ENCODE results near the gene ZNF503.

The ZNF503 gene, protein sequence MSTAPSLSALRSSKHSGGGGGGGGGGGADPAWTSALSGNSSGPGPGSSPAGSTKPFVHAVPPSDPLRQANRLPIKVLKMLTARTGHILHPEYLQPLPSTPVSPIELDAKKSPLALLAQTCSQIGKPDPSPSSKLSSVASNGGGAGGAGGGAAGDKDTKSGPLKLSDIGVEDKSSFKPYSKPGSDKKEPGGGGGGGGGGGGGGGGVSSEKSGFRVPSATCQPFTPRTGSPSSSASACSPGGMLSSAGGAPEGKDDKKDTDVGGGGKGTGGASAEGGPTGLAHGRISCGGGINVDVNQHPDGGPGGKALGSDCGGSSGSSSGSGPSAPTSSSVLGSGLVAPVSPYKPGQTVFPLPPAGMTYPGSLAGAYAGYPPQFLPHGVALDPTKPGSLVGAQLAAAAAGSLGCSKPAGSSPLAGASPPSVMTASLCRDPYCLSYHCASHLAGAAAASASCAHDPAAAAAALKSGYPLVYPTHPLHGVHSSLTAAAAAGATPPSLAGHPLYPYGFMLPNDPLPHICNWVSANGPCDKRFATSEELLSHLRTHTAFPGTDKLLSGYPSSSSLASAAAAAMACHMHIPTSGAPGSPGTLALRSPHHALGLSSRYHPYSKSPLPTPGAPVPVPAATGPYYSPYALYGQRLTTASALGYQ

DNA sequence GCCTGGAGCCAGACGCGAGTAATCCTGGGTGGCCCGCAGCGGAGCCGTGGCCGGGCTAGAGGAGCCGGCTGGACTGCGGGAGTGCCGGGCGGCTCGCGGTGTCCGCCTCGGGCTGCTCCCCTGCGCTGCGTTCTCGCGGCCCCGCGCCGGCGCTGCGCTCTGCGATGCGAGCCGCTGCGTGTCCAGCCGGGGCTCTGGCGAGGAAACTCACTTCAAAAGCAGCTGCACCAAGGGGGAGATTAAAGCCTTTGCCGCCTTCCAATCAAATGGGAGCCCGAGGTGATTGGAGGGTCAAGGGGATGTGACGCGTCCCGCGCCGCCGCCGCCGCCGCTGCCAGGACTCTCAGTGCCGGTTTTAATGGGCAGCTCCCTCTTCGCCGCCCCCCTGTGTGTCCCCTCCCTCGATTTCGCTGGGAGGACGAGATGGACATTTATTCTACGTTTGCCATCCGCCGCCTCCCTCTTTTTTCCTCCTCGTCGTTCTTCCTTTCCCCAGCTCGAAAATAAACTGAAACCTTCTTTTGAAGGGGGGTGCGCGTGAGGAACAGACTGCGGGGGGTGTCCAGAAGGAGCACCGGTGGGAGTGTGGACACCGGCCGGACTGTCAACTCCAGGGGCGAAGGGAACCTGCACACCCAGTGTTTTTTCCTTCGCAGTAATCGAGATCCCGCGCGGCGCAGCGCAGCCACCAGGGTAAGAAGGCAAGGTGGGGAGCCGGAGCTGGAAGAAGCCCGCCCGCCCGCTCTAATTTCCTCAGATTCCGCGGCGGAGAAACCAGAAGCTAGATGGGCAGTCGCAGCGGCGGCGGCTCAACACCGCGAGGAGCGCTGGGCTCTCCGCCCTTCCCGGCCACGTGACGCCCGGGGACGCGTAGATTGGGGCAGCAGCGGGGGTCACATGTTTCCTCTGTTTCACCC, at the start of gene ZNF503:
TSS of gene ZNF503 (minus strand) at position 196 of the 917 bp plus-strand sequence. CDS start 345 bp downstream, outside the sequence.
- DNase-seq (ENCODE audit: low spot score) = peak; percentile 94

- no peak for DNase-seq (ENCODE audit: low spot score)
Measured at GRCh38 chr10:75450644-75451640, 49.4 kb upstream of the ZNF503 start.

- DNase-seq (ENCODE audit: low spot score) = no peak
Measured at GRCh38 chr10:75450075-75450445, 48.5 kb upstream of the ZNF503 start.

DNA sequence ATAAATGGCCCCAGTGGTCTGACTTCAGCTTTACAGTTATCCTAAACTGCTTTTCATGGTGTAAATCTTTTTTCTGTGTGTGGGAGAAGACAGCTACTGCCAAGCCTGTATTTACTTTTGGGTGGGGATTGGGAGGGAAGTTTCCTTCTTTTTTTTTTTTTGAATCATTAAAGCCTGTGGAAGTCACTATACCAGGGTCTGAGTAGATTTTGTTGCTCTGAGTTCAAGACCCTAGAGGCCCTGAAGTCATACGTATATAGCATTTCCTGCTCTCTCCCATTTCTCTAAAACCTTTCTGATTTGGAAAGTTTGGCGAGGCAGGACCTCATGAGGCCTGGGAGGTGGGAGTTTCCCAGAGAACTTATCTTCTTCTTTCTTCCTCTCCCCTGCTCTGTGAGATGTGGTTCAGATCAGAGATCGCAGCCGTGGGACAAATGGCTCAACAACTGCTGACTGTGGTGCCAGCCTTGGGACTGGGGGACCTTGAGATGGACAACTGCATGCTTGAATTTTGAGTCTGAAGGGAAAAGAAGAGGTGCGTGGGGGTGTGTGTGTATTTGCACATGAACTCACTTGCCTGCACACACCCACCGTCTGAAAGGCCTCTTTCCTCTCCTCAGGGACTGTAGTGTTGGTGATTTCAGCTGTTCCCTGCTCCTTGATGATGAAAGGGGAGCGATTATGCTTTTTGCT, 48.0 kb upstream of the ZNF503 start:
- DNase-seq (ENCODE audit: low spot score) = no peak

DNA sequence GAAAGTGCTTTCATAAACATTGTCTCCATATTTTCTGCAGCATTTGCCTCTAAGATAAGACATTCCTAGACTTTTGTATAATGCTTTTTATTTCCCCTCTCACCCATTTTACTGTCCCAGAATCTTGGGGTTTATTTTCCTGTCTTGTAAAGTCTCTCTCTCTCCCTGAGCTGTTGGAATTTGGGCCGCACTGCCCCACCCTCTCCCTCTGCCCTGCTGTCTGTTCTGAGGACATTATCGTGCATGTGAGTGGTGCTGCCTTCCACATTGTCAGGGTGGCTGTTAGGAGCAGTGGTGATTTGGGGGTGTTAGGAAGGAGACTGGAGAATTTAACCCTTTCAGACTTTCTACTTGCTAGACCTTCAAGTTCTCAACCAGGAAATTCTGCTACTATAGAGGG, 46.6 kb upstream of the ZNF503 start:
- DNase-seq (ENCODE audit: low spot score) = no peak

DNA sequence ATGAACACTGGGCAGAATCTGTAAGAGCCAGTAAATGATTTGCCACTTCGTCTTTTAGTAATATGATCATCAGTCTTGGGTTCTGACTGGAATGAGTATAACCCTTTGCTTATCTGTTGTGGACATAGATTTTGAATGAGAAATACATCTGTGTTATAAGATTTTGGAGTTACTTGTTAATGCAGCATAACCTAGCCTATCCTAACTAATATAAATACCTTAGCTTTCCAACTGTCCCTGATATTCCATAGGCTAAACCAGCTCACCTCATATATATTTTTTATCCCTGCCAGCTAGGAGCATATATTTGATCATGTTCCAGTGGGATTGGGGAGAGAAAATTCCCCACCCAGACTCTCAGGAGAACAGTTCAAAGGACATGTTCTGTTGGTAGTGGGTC, 44.9 kb upstream of the ZNF503 start:
- no peak for DNase-seq (ENCODE audit: low spot score)

DNA sequence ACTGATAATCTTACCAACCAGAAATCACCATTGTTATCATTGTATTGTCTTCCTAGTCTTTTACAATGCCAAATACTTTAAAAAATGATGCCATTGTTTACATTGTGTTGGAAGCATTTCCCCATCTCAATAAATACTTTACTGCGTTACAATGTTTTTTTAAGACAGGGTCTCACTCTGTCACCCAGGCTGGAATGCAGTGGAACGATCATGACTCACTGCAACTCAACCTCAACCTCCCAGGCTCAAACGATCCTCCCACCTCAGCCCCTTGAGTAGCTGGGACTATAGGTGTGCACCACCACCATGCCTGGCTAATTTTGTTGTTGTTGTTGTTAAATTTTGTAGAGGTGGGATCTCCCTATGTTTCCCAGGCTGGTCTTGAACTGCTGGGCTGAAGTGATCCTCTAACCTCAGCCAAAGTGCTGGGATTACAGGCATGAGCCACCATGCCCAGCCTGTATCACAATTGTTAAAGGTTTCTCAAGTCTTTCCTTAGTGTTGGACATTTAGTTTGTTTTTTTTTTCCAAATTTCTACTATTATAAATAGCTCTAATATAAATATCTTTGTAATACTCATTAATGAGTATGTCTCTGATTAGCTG, 43.3 kb upstream of the ZNF503 start:
- no peak for DNase-seq (ENCODE audit: low spot score)

DNA sequence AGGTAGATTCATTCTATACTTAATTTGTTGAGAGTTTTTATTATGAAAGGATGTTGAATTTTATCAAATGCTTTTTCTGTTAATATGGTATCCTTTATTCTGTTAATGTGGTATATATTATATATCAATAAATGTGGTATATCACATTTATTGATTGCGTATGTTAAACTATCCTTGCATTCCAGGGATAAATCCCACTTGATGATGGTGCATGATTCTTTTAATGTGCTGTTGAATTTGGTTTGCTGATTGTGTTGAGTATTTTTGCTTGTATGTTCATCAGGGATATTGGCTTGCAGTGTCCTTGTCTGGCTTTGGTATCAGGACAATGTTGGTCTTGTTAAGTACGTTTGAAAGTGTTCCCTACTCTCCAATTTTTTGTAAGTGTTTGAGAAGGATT, 41.8 kb upstream of the ZNF503 start:
- no peak for DNase-seq (ENCODE audit: low spot score)

- DNase-seq (ENCODE audit: low spot score) = no peak
Measured at GRCh38 chr10:75441682-75442081, 40.1 kb upstream of the ZNF503 start.

- DNase-seq (ENCODE audit: low spot score) = no peak
Measured at GRCh38 chr10:75441196-75441595, 39.6 kb upstream of the ZNF503 start.

DNA sequence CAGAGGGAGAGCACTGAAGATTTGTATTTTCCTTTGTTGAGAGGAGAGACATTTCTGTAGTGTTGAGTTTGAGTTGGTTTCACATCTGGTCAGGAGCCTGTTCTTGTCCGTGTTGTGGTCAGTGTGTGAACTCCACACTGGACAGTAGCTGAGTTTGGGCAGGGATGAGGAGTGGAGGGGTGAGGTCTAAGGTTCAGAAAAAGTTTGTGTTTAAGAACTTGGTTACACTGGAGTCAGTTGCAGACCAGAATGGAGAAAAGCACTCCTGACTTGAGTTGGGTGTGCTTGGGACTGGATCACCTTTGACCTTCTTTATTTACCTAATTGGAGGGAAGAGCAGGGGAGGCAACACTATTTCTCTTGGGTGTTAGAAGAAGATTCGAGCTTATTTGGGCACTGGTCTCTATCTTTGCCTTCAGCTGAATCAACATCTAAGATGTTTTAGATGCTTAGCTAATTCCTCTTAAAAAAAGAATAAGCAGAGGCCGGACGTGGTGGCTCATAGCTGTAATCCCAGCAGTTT, 38.8 kb upstream of the ZNF503 start:
- DNase-seq (ENCODE audit: low spot score) = no peak

GRCh38 chr10:75439811-75440210, 38.2 kb upstream of the ZNF503 start:
- DNase-seq (ENCODE audit: low spot score) = no peak

- no peak for DNase-seq (ENCODE audit: low spot score)
Measured at GRCh38 chr10:75438275-75438674, 36.7 kb upstream of the ZNF503 start.

DNA sequence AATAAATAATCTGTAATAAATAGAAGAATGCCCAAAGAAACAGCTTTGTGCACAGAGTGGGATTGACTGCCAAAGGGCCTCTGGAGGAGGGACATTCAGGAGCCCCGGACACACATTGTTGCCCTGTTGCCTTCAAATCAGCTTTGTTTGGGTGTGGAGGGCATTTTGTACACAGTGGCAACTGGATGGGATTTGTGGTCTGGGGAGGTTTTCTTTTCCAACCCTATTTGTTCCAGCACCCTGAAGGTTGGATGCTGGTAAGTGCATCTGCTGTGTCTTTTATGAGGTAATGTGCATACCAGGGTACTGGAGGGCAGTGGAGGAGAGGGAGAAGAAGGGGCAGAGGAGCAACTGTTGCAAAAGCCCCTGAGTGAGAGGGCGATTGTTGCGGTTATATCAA, 36.1 kb upstream of the ZNF503 start:
- no peak for DNase-seq (ENCODE audit: low spot score)

GRCh38 chr10:75436896-75437295, 35.3 kb upstream of the ZNF503 start:
- no peak for DNase-seq (ENCODE audit: low spot score)

GRCh38 chr10:75435291-75435690, 33.7 kb upstream of the ZNF503 start:
- no peak for DNase-seq (ENCODE audit: low spot score)

- DNase-seq (ENCODE audit: low spot score) = no peak
Measured at GRCh38 chr10:75434291-75434690, 32.7 kb upstream of the ZNF503 start.

DNA sequence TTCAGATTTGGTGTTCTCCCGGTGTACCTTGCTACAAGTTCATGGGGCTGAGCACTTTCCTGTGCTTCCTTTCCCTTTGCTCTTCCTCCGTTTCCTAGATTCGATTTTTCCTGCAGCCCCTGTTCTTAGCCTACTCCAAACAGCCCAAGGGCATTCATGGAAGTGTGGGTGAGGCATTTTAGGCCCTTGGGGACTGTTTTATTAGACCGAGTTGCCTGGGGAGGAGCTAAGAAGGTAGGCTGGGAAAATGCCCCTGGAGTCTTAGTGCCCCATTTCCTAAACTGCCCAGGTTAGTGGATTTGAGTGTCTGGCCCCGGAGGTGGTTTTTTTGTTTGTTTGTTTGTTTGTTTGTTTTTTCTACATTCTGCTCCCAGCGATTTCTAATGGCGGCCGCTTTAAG, 31.7 kb upstream of the ZNF503 start:
- no peak for DNase-seq (ENCODE audit: low spot score)

DNA sequence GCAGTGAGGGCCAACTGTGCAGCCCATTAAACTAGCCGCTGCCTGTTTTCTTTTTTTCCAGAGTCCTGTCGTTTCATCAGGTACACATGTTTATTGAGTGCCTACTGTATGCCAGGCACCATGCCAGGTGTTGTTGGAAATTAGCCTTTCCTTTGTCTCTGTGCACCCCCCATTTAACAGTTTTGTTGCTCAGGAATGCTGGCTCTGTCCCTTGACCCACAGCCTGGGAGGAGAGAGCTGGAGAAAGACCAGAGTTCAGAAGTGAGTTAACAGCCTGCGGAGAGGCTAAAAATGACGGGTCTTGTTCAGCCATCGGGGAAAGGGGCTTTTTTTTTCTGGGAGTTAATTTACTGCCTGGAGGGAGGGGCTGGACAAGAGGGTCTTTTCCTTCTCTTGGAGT, 31.2 kb upstream of the ZNF503 start:
- no peak for DNase-seq (ENCODE audit: low spot score)

- DNase-seq (ENCODE audit: low spot score) = no peak
Measured at GRCh38 chr10:75432176-75432575, 30.6 kb upstream of the ZNF503 start.

Data from AG20443 (cell line).